NB4 (cell line): ENCODE results near the gene CFAP92.
A peak's percentile ranks its signal among the peaks of the same experiment; 100 is the strongest.
"Not testable (repeated sequence)": the region's sequence is repeated elsewhere in the genome, so short reads cannot be mapped to it uniquely, and the experiment has no call there.

Source experiments
- DNase-seq: peaks from one replicate; pipeline ENCODE4 v3.0.0; 2010; ENCODE audit warnings: low read depth
- H3K4me3 ChIP-seq: one replicate; pipeline ENCODE4 v1.5.1; 2011; ENCODE audit warnings: mild to moderate bottlenecking, low read depth, low read length, moderate library complexity
- MYC ChIP-seq: IDR thresholded peaks from 2 replicates; pipeline ENCODE4 v1.6.1; 2011; ENCODE audit warnings: low read depth, low read length
- POLR2A ChIP-seq: IDR thresholded peaks from 2 replicates; pipeline ENCODE4 v1.6.1; 2011; ENCODE audit warnings: mild to moderate bottlenecking; ENCODE audit not compliant: insufficient read length; ENCODE audit errors: extremely low read depth
- TF ChIP-seq, protein P1 (sequence below): IDR thresholded peaks from one replicate; pipeline ENCODE4 v1.5.1; 2012; ENCODE audit warnings: low read depth, low read length
- TF ChIP-seq, protein P2 (sequence below): IDR thresholded peaks from 2 replicates; pipeline ENCODE4 v1.6.1; 2011; ENCODE audit warnings: low read depth, low read length

CFAP92 gene

DNA sequence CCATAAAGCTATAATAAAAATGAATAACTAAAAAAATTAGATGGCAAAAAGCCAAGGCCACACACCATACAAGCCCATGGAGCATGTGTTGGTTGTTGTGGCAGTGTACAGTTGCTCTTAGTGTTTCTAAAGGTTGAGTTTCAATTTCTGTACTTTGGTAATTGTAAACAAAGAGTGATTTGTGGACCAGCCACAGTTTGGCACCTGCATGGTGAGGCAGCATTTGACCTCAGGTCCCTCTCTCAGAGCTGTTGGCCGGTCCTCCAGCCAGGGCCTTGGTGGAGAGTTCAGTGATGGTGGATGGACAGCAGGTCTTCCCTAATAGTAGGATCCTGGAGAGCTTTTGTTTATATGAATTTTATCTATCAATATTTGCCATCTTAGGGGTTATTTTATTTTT is 108.9 kb downstream of the CFAP92 start:
- DNase-seq: no peak
- TF ChIP-seq POLR2A (no peak), MYC (no peak)
- H3K4me3 ChIP-seq: no peak overlapping the region

DNA sequence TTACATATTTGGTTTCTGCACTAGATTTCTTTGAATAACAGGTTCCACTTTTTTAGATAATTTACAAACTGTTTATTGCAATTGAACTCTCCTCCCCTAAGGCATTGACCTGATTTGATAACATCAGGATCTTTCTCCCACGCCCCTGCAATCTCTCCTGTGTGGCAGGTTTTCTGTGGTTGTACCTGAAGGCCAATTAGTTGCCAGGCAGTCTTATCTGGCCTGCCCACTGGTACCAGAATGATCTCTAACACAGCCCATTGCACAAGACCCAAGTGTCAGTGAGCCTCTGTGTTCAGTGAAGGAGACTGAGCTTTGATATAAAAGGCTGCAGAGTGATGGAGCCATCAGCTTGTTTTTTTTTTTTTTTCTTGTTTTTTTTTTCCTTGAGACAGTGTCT is 111.2 kb downstream of the CFAP92 start:
- no peak for DNase-seq
- H3K4me3 ChIP-seq: no peak overlapping the region
- TF ChIP-seq MYC (no peak), POLR2A (no peak)
- TF ChIP-seq, protein P1, sequence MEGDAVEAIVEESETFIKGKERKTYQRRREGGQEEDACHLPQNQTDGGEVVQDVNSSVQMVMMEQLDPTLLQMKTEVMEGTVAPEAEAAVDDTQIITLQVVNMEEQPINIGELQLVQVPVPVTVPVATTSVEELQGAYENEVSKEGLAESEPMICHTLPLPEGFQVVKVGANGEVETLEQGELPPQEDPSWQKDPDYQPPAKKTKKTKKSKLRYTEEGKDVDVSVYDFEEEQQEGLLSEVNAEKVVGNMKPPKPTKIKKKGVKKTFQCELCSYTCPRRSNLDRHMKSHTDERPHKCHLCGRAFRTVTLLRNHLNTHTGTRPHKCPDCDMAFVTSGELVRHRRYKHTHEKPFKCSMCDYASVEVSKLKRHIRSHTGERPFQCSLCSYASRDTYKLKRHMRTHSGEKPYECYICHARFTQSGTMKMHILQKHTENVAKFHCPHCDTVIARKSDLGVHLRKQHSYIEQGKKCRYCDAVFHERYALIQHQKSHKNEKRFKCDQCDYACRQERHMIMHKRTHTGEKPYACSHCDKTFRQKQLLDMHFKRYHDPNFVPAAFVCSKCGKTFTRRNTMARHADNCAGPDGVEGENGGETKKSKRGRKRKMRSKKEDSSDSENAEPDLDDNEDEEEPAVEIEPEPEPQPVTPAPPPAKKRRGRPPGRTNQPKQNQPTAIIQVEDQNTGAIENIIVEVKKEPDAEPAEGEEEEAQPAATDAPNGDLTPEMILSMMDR: no peak
- TF ChIP-seq, protein P2, sequence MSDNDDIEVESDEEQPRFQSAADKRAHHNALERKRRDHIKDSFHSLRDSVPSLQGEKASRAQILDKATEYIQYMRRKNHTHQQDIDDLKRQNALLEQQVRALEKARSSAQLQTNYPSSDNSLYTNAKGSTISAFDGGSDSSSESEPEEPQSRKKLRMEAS: no peak

DNA sequence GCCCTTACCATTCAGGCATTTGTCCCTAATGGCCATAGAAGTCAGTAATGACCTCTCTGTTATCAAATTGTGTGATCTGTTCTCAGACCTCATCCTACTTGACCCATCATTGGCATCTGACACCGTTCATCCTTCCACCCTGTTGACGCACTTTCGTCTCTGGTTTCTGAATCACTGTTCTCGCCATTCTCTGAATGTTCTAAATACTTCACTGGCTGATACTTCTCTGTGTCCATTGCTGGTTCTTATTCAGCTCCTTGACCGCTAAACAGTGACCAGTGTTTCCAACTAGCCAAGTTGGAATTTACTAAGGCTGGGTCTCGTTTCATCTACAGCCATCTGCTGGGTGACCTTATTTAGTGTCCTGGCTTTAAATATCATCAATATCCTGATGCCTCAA is 112.3 kb downstream of the CFAP92 start:
- DNase-seq: no peak
- no peak for TF ChIP-seq POLR2A
- TF ChIP-seq, protein P2: no peak
- TF ChIP-seq MYC: no peak
- peak overlapping the region; percentile 98 for H3K4me3 ChIP-seq

DNA sequence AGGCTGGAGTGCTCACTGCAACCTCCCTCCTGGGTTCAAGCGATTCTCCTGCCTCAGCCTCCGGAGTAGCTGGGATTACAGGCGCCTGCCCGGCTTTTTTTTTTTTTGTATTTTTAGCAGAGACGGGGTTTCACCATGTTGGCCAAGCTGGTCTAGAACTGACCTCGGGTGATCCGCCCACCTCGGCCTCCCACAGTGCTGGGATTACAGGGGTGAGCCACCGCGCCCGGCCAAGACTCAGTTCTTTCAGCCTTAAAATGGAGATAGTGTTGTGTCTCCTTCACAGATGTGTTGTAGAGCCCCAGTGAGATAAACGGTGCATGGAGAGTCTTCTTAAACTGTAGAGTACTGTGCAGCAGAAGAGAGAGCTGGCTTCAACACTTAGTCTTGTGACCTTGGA is 113.4 kb downstream of the CFAP92 start:
- H3K4me3 ChIP-seq: peak overlapping the region; percentile 98
- not testable (repeated sequence) for DNase-seq

DNA sequence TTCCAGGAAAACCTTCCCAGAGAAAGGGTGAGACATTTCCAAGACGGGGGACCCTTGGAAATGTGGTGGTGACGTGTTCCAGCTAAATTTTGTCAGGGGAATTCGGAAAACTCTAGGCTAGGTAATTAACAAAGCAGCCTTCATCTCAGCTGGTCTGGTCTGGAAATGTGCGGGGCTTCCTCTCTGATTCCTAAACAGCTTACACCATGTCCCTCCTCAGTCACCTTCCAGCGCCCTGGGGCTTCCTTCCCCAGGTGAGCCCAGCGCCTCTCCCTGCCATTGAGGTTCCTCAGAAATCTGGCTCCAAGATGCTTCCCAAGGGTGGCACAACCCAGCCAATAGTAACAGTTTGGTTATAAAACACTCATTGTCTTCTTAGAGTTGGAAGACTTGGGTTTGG is 113.9 kb downstream of the CFAP92 start:
- peak overlapping the region; percentile 98 for H3K4me3 ChIP-seq
- DNase-seq: no peak
- TF ChIP-seq, protein P1: no peak
- no peak for TF ChIP-seq MYC
- TF ChIP-seq, protein P2: no peak

DNA sequence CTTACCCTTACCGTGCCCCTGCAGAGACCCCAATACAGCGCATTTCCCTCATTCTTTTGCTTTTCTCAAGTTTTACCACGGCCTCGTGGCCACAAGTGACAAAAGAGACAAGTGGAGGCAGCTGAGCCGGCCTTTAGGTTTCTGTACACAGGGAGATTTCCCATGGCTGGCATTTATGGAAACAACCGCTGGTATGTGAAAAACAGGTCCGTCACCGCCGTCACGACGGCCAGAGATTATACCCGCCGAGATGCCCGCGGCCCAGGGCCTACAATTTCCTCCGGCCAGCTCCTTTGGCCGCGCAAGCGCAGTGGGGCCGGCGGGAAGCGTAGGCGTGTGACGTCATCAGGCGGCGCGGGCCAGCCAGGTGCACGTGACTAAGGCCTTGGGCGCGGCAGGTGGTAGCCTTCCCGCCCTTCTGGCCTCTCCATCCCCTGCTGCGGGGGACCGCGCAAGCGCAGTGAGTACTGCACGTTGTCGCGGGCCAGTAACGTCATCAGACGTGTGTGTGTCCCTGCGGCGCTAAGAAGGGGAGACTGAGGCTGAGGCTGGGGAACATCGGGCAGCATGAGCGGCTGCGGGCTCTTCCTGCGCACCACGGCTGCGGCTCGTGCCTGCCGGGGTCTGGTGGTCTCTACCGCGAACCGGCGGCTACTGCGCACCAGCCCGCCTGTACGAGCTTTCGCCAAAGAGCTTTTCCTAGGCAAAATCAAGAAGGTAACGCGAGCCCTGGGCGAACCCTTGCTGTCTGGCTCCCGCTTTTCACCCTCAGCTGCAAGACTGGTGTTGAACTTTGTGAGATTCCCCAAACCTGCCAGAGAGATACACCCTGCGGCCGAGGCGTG is 114.5 kb downstream of the CFAP92 start, which contains the start of gene ACAD9:
ACAD9 (plus strand) TSS at position 496 of the 845 bp plus-strand sequence; CDS start at position 568, 72 bp downstream.
- peak; percentile 91 for TF ChIP-seq POLR2A
- peak; percentile 96 for TF ChIP-seq MYC
- TF ChIP-seq, protein P2: peak; percentile 99
- TF ChIP-seq, protein P1: no peak
- peak within 1 kb of the TSS; percentile 98 for H3K4me3 ChIP-seq
- DNase-seq: peak; percentile 98

DNA sequence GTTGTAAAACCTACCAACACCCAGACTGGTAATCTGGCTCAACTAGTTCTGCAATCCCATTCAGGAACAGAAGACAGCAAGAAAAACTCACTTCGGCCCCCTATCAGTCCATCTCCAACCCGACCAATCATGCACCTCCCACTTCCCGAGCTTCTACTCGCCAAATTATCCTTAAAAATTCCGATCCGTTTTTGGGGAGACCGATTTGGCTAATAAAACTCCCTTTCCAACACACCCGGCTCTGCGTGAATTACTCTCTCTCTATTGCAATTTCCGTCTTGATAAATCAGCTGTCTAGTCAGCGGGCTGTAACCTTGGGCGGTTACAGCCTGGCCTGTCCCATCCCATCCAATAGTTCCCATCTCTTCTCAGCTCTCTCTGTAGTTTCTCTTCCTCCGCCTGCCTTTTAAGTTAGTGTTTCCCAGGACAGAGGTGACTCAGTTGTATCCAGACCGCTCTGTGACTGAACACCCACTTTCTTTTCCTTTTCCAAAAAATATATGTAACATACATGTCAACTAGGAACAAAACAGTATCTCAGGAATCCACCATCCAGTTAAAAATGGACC is 115.2 kb downstream of the CFAP92 start:
- peak; percentile 71 for DNase-seq
- peak overlapping the region; percentile 98 for H3K4me3 ChIP-seq
- TF ChIP-seq POLR2A (no peak), MYC (peak; percentile 51; the same call in 1 of the 2 replicates)

DNA sequence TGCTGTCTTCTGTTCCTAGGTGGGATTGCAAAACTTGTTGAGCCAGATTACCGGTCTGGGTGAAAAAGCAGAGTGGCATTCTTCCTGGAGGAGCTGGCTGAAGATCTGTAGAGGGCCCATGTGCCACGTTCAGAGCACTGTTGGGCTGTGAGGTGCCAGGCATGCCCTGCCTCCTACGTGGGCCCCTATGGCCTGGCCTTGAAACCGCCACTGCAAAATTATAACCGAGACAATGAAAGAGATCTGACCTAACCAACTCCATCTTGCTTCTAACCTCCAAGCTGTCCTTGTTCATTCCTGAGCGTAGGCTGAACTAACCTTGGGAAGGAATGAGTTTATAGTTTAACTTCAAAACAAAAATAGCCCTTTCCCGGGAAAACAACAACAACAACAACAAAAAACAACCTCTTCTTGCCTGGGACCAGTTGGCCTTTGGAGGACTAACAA is 115.8 kb downstream of the CFAP92 start:
- no peak for DNase-seq
- H3K4me3 ChIP-seq: peak overlapping the region; percentile 98
- TF ChIP-seq, protein P1: no peak
- TF ChIP-seq, protein P2: no peak
- TF ChIP-seq MYC (no peak), POLR2A (no peak)
